GM12878 (cell line): ENCODE data around the gene TLL2. TPM values are rescaled to one million over a fixed set of nuclear protein-coding genes. Genes with fewer than 3 reads are reported as not detected.

Experiments
- ATAC-seq: fragments of 200-7000 bp; cut with Tn5 transposase; 3 replicates; pipeline ENCODE4 v1.9.1; 2020; ENCODE audit warnings: mild to moderate bottlenecking, moderate library complexity
- BruUV-seq: library from RNA; stranded (reverse); fragments of 400-500 nt; replicated peaks from 2 replicates; lab custom pipeline; 2021; lab: Mats Ljungman, UMichigan
- CTCF ChIA-PET: fragments of 300-600 bp; sonication (Branson Sonifier 250); formaldehyde crosslinking; extraction: SDS; loops from one replicate; lab custom pipeline; 2021; ENCODE audit warnings: inconsistent platforms; lab: Yijun Ruan, JAX
- POLR2A ChIA-PET: fragments of 350-600 bp; formaldehyde crosslinking; extraction: SDS; loops from one replicate; lab custom pipeline; 2021; ENCODE audit warnings: inconsistent platforms; lab: Charles Lee
- RAD21 ChIA-PET: fragments of 300-600 bp; sonication (Branson Sonifier 250); formaldehyde crosslinking; loops from one replicate; lab custom pipeline; 2023; ENCODE audit warnings: antibody characterized with exemption; ENCODE audit not compliant: unreplicated experiment; lab: Charles Lee
- SMC1A ChIA-PET: fragments of 300-600 bp; sonication (Branson Sonifier 250); formaldehyde crosslinking; loops from one replicate; lab custom pipeline; 2023; ENCODE audit not compliant: unreplicated experiment, uncharacterized antibody; lab: Charles Lee
- DNase-seq: peaks from one replicate; pipeline ENCODE4 v3.0.0-alpha.2; 2011; ENCODE audit warnings: low read depth, low spot score
- FAIRE-seq: peaks from 3 replicates; lab custom pipeline; 2011; peaks lifted over from hg19 to GRCh38; lab: Jason Lieb, UNC
- H2AFZ ChIP-seq: 2 replicates; pipeline ENCODE4 v1.6.0; 2011; ENCODE audit warnings: low read depth, low read length, control low read depth; ENCODE audit not compliant: control insufficient read depth
- H3K27ac ChIP-seq: 2 replicates; pipeline ENCODE4 v1.5.1; 2011; ENCODE audit warnings: control low read depth; ENCODE audit not compliant: control insufficient read depth, insufficient read depth
- H3K27me3 ChIP-seq, 2 experiments: replicated peaks in 1 of 2; 2 replicates each; pipeline versions ENCODE4 v1.6.0 to v1.6.1; 2011; ENCODE audit warnings: low read length in 1 of 2; ENCODE audit not compliant: control insufficient read depth in 2 of 2, insufficient read depth in 2 of 2
- H3K36me3 ChIP-seq, 2 experiments: 2 replicates each; pipeline ENCODE4 v1.5.1; 2011; ENCODE audit warnings: low read length in 1 of 2; ENCODE audit not compliant: control insufficient read depth in 2 of 2, insufficient read depth in 2 of 2
- H3K4me1 ChIP-seq: 2 replicates; pipeline ENCODE4 v1.6.1; 2011; ENCODE audit warnings: mild to moderate bottlenecking, low read length, moderate library complexity, mixed read lengths; ENCODE audit not compliant: control insufficient read depth, insufficient read depth
- H3K4me2 ChIP-seq: 2 replicates; pipeline ENCODE4 v1.6.0; 2011; ENCODE audit warnings: control low read depth; ENCODE audit not compliant: control insufficient read depth, insufficient read depth
- H3K4me3 ChIP-seq: fragments of 200-600 bp; sonication (generic); 2 replicates; pipeline ENCODE4 v1.5.1; 2016
- H3K79me2 ChIP-seq: 2 replicates; pipeline ENCODE4 v1.6.0; 2011; ENCODE audit warnings: low read length; ENCODE audit not compliant: control insufficient read depth, insufficient read depth
- H3K9ac ChIP-seq: 2 replicates; pipeline ENCODE4 v1.8.0; 2011; ENCODE audit warnings: low read length, control low read depth, mixed read lengths; ENCODE audit not compliant: control insufficient read depth, insufficient read depth
- H3K9me3 ChIP-seq: replicated peaks from 3 replicates; pipeline ENCODE4 v1.5.1; 2011; ENCODE audit warnings: mild to moderate bottlenecking, low read length; ENCODE audit not compliant: control insufficient read depth, insufficient read depth
- H4K20me1 ChIP-seq: 2 replicates; pipeline ENCODE4 v1.6.0; 2011; ENCODE audit not compliant: control insufficient read depth, insufficient read depth
- CREB1 ChIP-seq: IDR thresholded peaks from 2 replicates; pipeline ENCODE4 v1.6.1; 2012; ENCODE audit warnings: low read depth, mild to moderate bottlenecking, inconsistent platforms
- E2F8 ChIP-seq: fragments of 450-650 bp; IDR thresholded peaks from 2 replicates; pipeline ENCODE4 v1.6.1; 2018; ENCODE audit warnings: mild to moderate bottlenecking, low read depth, moderate library complexity; ENCODE audit not compliant: partially characterized antibody
- EGR1 ChIP-seq, 2 experiments: IDR thresholded peaks; 1 replicate in 1 of 2; 2 replicates in 1 of 2; pipeline ENCODE4 v1.6.1; 2011 to 2012; ENCODE audit warnings: low read depth in 2 of 2, low read length in 2 of 2, borderline replicate concordance in 1 of 2, mild to moderate bottlenecking in 1 of 2, moderate library complexity in 1 of 2
- GABPA ChIP-seq: IDR thresholded peaks from 2 replicates; pipeline ENCODE4 v1.6.1; 2014; ENCODE audit warnings: antibody characterized with exemption, low read depth, mild to moderate bottlenecking, inconsistent platforms
- MTA2 ChIP-seq: fragments of 450-650 bp; IDR thresholded peaks from 2 replicates; pipeline ENCODE4 v1.6.1; 2016; ENCODE audit warnings: low read depth, mild to moderate bottlenecking, moderate library complexity
- RBBP5 ChIP-seq: fragments of 200-600 bp; sonication (generic); conservative IDR thresholded peaks from 2 replicates; pipeline ENCODE4 v1.6.1; 2016
- RCOR1 ChIP-seq: conservative IDR thresholded peaks from 2 replicates; pipeline ENCODE4 v1.6.1; 2012; ENCODE audit warnings: low read depth, low read length, improper control_type of control experiment
- RUNX3 ChIP-seq: IDR thresholded peaks from 2 replicates; pipeline ENCODE4 v1.6.1; 2012; ENCODE audit warnings: low read length, inconsistent platforms
- SIX5 ChIP-seq: IDR thresholded peaks from 2 replicates; pipeline ENCODE4 v1.6.1; 2011; ENCODE audit warnings: mild to moderate bottlenecking, low read depth, low read length, moderate library complexity; ENCODE audit not compliant: severe bottlenecking
- ZNF274 ChIP-seq: IDR thresholded peaks from one replicate; pipeline ENCODE4 v1.8.0; 2011; ENCODE audit not compliant: insufficient read length, insufficient read depth
- WGBS: methylation state at CpG from one replicate; pipeline ENCODE4 v1.1.6; 2016; ENCODE audit warnings: low lambda C conversion rate; ENCODE audit not compliant: insufficient replicate concordance, insufficient coverage; ENCODE audit errors: missing lambda C conversion rate; 5-methylcytosine and 5-hydroxymethylcytosine counted together
- in situ Hi-C: fragments of 300-500 bp; cut with MboI; formaldehyde crosslinking; loops from 9 replicates; pipeline ENCODE4 v1.14.3; 2018; ENCODE audit warnings: mixed read lengths
- intact Hi-C: fragments of 100-400 bp; cut with micrococcal nuclease; formaldehyde crosslinking; loops from one replicate; pipeline ENCODE4 v1.14.2; 2022; ENCODE audit not compliant: unreplicated experiment
- polyA plus RNA-seq, 11 experiments: library from polyadenylated mRNA; depleted of rRNA in 4 of 11; unstranded in 6 of 11; stranded (reverse) in 5 of 11; fragments of >200 nt; fragmentation: Nextera tagmentation in 4 of 11; fragmentation: Illumina TruSeq in 1 of 11; extraction: Ambion mirVana in 4 of 11; extraction: Trizol in 1 of 11; gene quantifications; 1 replicate in 1 of 11; 2 replicates in 10 of 11; pipeline versions ENCODE4 v1.2.1 to v1.2.3, GENCODE V29; 2011 to 2016; ENCODE audit warnings: inconsistent platforms in 2 of 11, missing spikeins in 2 of 11, low read depth in 1 of 11
- total RNA-seq, 4 experiments: library from RNA; depleted of rRNA in 3 of 4; stranded (reverse); fragments of >200 nt in 3 of 4; fragmentation: Illumina TruSeq in 1 of 4; extraction: Trizol in 1 of 4; gene quantifications; 2 replicates each; pipeline versions ENCODE4 v1.2.1 to v1.2.3, GENCODE V29; 2013 to 2021
- TF ChIP-seq, protein P1 (sequence below): IDR thresholded peaks from 2 replicates; pipeline ENCODE4 v1.6.1; 2012; ENCODE audit warnings: low read length, inconsistent platforms
- TF ChIP-seq, protein P2 (sequence below): fragments of 450-650 bp; IDR thresholded peaks from 2 replicates; pipeline ENCODE4 v1.6.1; 2017; ENCODE audit warnings: mild to moderate bottlenecking, moderate library complexity

Gene TLL2
- total and polyA plus RNA-seq, 10 of the 15 experiments (the other 5 are each of a cell fraction or from before 2014, with no cell fraction given): 0.02 to 2.1 (median 0.52) TPM

- RAD21 ChIA-PET: interaction anchor here (0.7 kb wide), 1 partner anchor 13 kb away, joined by 3 read pairs; no protein-coding TSS in a partner anchor
- H3K27ac ChIP-seq: no peak overlapping the region
- H3K9ac ChIP-seq: no peak overlapping the region
- CTCF ChIA-PET: interaction anchor here (0.9 to 1.9 kb wide), 4 partner anchors 12 to 95 kb away, joined by 3 to 9 read pairs (median 5); no protein-coding TSS in a partner anchor
- no peak for DNase-seq
- intact Hi-C loops (no loop called here), in situ Hi-C loops (no loop called here)
- SMC1A ChIA-PET: interaction anchor here (0.8 to 1.5 kb wide), 4 partner anchors 10 to 150 kb away, joined by 3 to 6 read pairs (median 4); no protein-coding TSS in a partner anchor
- POLR2A ChIA-PET: no interaction called here
- WGBS: 43% methylated on average over 5 of the region's 5 CpGs
- no peaks in the 10 kb centered on the region; the same call in 1 of the 2 replicates for H3K4me1 ChIP-seq
- H3K79me2 ChIP-seq: no peaks in the 10 kb centered on the region
- H3K4me3 ChIP-seq: no peak overlapping the region
- H3K4me2 ChIP-seq: no peak overlapping the region
- no peaks in the 10 kb centered on the region for H4K20me1 ChIP-seq
- no TSS peak for BruUV-seq
- no peaks in the 10 kb centered on the region; a peak in 1 of 4 replicates for H3K27me3 ChIP-seq
- H3K36me3 ChIP-seq: no peaks in the 10 kb centered on the region
- no peak for FAIRE-seq
- H3K9me3 ChIP-seq: no peaks in the 10 kb centered on the region
- no peak for ATAC-seq
- H2AFZ ChIP-seq: no peak overlapping the region
- no peak for TF ChIP-seq RUNX3
- no peak for TF ChIP-seq E2F8
- TF ChIP-seq RCOR1: no peak
- TF ChIP-seq GABPA: no peak
- no peak for TF ChIP-seq MTA2
- TF ChIP-seq, protein P1, sequence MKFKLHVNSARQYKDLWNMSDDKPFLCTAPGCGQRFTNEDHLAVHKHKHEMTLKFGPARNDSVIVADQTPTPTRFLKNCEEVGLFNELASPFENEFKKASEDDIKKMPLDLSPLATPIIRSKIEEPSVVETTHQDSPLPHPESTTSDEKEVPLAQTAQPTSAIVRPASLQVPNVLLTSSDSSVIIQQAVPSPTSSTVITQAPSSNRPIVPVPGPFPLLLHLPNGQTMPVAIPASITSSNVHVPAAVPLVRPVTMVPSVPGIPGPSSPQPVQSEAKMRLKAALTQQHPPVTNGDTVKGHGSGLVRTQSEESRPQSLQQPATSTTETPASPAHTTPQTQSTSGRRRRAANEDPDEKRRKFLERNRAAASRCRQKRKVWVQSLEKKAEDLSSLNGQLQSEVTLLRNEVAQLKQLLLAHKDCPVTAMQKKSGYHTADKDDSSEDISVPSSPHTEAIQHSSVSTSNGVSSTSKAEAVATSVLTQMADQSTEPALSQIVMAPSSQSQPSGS: no peak
- TF ChIP-seq ZNF274: no peak
- TF ChIP-seq EGR1 (IDR thresholded peaks at IDR 0.05; ENCODE audit: borderline replicate concordance in 1 of 2, low read depth in 2 of 2, low read length in 2 of 2): no peak
- TF ChIP-seq SIX5: no peak
- TF ChIP-seq, protein P2, sequence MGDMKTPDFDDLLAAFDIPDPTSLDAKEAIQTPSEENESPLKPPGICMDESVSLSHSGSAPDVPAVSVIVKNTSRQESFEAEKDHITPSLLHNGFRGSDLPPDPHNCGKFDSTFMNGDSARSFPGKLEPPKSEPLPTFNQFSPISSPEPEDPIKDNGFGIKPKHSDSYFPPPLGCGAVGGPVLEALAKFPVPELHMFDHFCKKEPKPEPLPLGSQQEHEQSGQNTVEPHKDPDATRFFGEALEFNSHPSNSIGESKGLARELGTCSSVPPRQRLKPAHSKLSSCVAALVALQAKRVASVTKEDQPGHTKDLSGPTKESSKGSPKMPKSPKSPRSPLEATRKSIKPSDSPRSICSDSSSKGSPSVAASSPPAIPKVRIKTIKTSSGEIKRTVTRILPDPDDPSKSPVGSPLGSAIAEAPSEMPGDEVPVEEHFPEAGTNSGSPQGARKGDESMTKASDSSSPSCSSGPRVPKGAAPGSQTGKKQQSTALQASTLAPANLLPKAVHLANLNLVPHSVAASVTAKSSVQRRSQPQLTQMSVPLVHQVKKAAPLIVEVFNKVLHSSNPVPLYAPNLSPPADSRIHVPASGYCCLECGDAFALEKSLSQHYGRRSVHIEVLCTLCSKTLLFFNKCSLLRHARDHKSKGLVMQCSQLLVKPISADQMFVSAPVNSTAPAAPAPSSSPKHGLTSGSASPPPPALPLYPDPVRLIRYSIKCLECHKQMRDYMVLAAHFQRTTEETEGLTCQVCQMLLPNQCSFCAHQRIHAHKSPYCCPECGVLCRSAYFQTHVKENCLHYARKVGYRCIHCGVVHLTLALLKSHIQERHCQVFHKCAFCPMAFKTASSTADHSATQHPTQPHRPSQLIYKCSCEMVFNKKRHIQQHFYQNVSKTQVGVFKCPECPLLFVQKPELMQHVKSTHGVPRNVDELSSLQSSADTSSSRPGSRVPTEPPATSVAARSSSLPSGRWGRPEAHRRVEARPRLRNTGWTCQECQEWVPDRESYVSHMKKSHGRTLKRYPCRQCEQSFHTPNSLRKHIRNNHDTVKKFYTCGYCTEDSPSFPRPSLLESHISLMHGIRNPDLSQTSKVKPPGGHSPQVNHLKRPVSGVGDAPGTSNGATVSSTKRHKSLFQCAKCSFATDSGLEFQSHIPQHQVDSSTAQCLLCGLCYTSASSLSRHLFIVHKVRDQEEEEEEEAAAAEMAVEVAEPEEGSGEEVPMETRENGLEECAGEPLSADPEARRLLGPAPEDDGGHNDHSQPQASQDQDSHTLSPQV: no peak
- TF ChIP-seq RBBP5: no peak
- TF ChIP-seq CREB1: no peak
Measured at GRCh38 chr10:96415891-96416554, 97.7 kb downstream of the TLL2 start.
